Tibial nerve (tissue), 3 donors: Measurements from ENCODE around the gene TENM4.

Source experiments
- POLR2A ChIP-seq, 2 donors: fragments of 450-650 bp; IDR thresholded peaks; one replicate each; pipeline ENCODE4 v1.6.1; 2017; ENCODE audit warnings: antibody characterized with exemption in 2 of 2, mild to moderate bottlenecking in 2 of 2, moderate library complexity in 2 of 2
- TF ChIP-seq, protein P1 (sequence below), 5 experiments: fragments of 200-600 bp in 3 of 5; fragments of 450-650 bp in 2 of 5; sonication (generic) in 3 of 5; IDR thresholded peaks; one replicate each; pipeline ENCODE4 v1.5.1; 2016 to 2019; ENCODE audit warnings: antibody characterized with exemption in 5 of 5, mild to moderate bottlenecking in 3 of 5, moderate library complexity in 2 of 5

DNA sequence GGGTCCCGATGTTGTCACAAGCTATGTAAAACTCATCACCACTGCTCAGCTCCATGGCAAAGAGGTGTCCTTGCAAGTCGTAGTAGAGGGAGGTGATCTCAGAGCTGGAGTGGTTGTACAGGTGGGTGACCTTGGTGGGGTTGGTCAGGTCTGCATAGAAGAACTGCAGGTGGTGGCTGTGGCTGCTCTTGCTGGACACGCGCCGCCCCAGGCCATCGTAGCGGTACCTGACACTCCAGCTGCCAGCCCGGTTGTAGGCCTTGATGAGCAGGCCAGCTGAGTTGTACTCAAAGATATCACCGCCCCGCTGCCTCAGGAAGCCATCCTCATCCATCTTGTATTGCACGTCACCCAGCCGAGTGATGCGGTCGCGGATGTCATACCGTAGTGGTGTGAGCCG, 771.6 kb downstream of the TENM4 start:
- TF ChIP-seq, protein P1, sequence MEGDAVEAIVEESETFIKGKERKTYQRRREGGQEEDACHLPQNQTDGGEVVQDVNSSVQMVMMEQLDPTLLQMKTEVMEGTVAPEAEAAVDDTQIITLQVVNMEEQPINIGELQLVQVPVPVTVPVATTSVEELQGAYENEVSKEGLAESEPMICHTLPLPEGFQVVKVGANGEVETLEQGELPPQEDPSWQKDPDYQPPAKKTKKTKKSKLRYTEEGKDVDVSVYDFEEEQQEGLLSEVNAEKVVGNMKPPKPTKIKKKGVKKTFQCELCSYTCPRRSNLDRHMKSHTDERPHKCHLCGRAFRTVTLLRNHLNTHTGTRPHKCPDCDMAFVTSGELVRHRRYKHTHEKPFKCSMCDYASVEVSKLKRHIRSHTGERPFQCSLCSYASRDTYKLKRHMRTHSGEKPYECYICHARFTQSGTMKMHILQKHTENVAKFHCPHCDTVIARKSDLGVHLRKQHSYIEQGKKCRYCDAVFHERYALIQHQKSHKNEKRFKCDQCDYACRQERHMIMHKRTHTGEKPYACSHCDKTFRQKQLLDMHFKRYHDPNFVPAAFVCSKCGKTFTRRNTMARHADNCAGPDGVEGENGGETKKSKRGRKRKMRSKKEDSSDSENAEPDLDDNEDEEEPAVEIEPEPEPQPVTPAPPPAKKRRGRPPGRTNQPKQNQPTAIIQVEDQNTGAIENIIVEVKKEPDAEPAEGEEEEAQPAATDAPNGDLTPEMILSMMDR (IDR thresholded peaks at IDR 0.05) = no peak
- TF ChIP-seq POLR2A (IDR thresholded peaks at IDR 0.05) = no peak
